H1 (cell line): ENCODE measurements around the gene PNLIPRP1.

ENCODE experiments used
- ATF3 ChIP-seq: IDR thresholded peaks from 2 replicates; pipeline ENCODE4 v1.6.1; 2011; ENCODE audit warnings: low read depth, mild to moderate bottlenecking, low read length; ENCODE audit not compliant: insufficient read depth
- CHD2 ChIP-seq: IDR thresholded peaks from 2 replicates; pipeline ENCODE4 v1.6.1; 2012; ENCODE audit warnings: low read length, improper control_type of control experiment
- CTCF ChIP-seq, 3 experiments: IDR thresholded peaks; 1 replicate in 2 of 3; 2 replicates in 1 of 3; pipeline versions ENCODE4 v1.5.1 to v1.6.1; 2011; ENCODE audit warnings: low read length in 3 of 3, mild to moderate bottlenecking in 3 of 3, inconsistent platforms in 2 of 3, low read depth in 1 of 3, moderate library complexity in 1 of 3; ENCODE audit not compliant: insufficient read depth in 1 of 3; ENCODE audit errors: control extremely low read depth in 1 of 3
- EP300 ChIP-seq, 2 experiments: IDR thresholded peaks; 1 replicate in 1 of 2; 2 replicates in 1 of 2; pipeline ENCODE4 v1.6.1; 2011 to 2012; ENCODE audit warnings: low read depth in 2 of 2, low read length in 2 of 2, mild to moderate bottlenecking in 2 of 2, borderline replicate concordance in 1 of 2, inconsistent platforms in 1 of 2, moderate library complexity in 1 of 2
- KDM1A ChIP-seq: fragments of 200-600, 300-600 bp; sonication (generic); IDR thresholded peaks from 2 replicates; pipeline ENCODE4 v1.7.1; 2016; ENCODE audit warnings: mild to moderate bottlenecking, low read length, borderline replicate concordance
- POLR2A ChIP-seq, 2 experiments: IDR thresholded peaks; 1 replicate in 1 of 2; 2 replicates in 1 of 2; pipeline ENCODE4 v1.6.1; 2011; ENCODE audit warnings: low read depth in 2 of 2, low read length in 2 of 2, mild to moderate bottlenecking in 2 of 2; ENCODE audit errors: control extremely low read depth in 1 of 2
- SAP30 ChIP-seq: fragments of 300-600 bp; sonication (generic); IDR thresholded peaks from 2 replicates; pipeline ENCODE4 v1.7.1; 2012; ENCODE audit warnings: low read length, moderate library complexity, mild to moderate bottlenecking, inconsistent platforms; ENCODE audit not compliant: insufficient read depth, insufficient replicate concordance
- SIN3A ChIP-seq, 2 experiments: IDR thresholded peaks in 1 of 2; conservative IDR thresholded peaks in 1 of 2; 2 replicates each; pipeline ENCODE4 v1.6.1; 2011 to 2012; ENCODE audit warnings: low read length in 2 of 2, improper control_type of control experiment in 1 of 2, low read depth in 1 of 2, mild to moderate bottlenecking in 1 of 2
- SUZ12 ChIP-seq: fragments of 200-600 bp; sonication (generic); IDR thresholded peaks from 2 replicates; pipeline ENCODE4 v1.6.1; 2012; ENCODE audit warnings: mild to moderate bottlenecking, inconsistent platforms, low read length, moderate library complexity, mixed read lengths

- no peak for TF ChIP-seq CTCF (IDR thresholded peaks at IDR 0.05; ENCODE audit: control extremely low read depth in 1 of 3, insufficient read depth in 1 of 3, low read depth in 1 of 3, low read length in 3 of 3)
- no peak for TF ChIP-seq SIN3A (conservative IDR thresholded peaks at IDR 0.05 in 1 of 2, IDR thresholded peaks at IDR 0.05 in 1 of 2; ENCODE audit: low read depth in 1 of 2, low read length in 2 of 2)
- TF ChIP-seq SAP30 = no peak
- no peak for TF ChIP-seq KDM1A
- no peak for TF ChIP-seq CHD2
- TF ChIP-seq SUZ12 = no peak
- TF ChIP-seq EP300 (IDR thresholded peaks at IDR 0.05; ENCODE audit: borderline replicate concordance in 1 of 2, low read depth in 2 of 2, low read length in 2 of 2) = no peak
- TF ChIP-seq POLR2A (IDR thresholded peaks at IDR 0.05; ENCODE audit: control extremely low read depth in 1 of 2, low read depth in 2 of 2, low read length in 2 of 2) = no peak
- no peak for TF ChIP-seq ATF3
Observed at GRCh38 chr10:116606061-116606483, 15.3 kb downstream of the PNLIPRP1 start.
